LNCaP clone FGC (cell line): Measurements from ENCODE around the gene FBXL7.

Experiments
- DNase-seq: peaks from one replicate; pipeline ENCODE4 v3.0.0-alpha.2; 2011; ENCODE audit warnings: low read depth
- H3K4me3 ChIP-seq: 2 replicates; pipeline ENCODE4 v1.5.1; 2011; ENCODE audit warnings: mild to moderate bottlenecking, low read depth, low read length, control low read depth
- TF ChIP-seq, protein P1 (sequence below): IDR thresholded peaks from 2 replicates; pipeline ENCODE4 v1.5.1; 2012; ENCODE audit warnings: mild to moderate bottlenecking; ENCODE audit not compliant: control insufficient read depth, insufficient read depth; ENCODE audit errors: extremely low read depth

The FBXL7 gene

DNA sequence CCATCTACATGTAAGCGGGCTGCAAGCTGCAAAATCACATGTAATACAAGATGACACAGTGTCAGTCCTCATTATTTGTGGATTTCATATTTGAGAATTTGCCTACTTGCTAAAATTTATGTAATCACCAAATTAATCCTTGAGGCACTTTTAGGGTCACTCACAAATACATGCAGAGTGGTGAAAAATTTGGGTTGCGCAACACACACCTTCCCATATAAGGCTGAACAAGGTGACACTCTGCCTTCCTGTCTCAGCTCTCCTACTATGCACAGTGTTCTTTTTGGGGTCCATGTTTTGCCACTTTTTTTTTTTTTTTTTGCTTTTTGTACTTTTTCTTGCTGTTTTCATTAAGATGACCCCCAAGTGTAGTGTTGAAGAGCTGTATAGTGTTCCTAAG lies 111.0 kb downstream of the FBXL7 start:
- TF ChIP-seq, protein P1, sequence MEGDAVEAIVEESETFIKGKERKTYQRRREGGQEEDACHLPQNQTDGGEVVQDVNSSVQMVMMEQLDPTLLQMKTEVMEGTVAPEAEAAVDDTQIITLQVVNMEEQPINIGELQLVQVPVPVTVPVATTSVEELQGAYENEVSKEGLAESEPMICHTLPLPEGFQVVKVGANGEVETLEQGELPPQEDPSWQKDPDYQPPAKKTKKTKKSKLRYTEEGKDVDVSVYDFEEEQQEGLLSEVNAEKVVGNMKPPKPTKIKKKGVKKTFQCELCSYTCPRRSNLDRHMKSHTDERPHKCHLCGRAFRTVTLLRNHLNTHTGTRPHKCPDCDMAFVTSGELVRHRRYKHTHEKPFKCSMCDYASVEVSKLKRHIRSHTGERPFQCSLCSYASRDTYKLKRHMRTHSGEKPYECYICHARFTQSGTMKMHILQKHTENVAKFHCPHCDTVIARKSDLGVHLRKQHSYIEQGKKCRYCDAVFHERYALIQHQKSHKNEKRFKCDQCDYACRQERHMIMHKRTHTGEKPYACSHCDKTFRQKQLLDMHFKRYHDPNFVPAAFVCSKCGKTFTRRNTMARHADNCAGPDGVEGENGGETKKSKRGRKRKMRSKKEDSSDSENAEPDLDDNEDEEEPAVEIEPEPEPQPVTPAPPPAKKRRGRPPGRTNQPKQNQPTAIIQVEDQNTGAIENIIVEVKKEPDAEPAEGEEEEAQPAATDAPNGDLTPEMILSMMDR, result no peak
- no peak overlapping the region for H3K4me3 ChIP-seq

DNA sequence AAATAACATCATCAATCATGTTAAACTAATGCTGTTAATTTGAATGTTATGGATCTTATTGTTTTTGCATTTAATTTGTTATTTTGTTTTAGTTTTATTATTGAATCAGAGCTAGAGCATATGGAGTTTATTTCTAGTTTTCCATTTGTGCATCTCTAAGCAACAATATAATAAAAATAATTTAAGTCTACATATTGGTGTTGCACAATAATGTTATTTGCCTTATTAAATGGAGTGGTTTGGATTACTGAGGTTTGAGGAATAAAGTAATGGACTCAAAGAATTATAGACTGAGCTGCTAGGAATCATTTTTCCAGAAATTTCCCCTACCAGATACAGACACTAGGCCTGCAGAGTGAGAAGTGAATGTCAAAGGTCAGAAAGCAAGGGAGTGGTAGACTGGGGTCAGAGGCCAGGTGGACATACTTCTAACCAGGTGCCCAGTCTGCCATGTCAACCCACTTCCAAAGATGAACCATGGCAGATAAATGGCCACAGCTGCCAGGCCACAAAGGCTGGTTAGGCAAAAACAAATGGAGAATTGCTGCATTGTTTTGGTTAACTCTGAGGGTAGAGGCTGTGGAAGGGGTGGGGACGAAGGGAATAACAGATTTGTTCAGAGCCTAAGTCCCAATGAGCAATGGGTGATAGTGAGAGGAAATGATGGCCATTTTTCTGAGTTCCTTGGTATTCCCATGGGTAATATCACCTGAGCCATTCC lies 113.1 kb downstream of the FBXL7 start:
- no peak for DNase-seq
- TF ChIP-seq, protein P1, result no peak
- no peak overlapping the region for H3K4me3 ChIP-seq

More for the DNA sequence above, 111.0 kb downstream of the FBXL7 start:
- DNase-seq, result no peak

- no peak for DNase-seq
- TF ChIP-seq, protein P1, result no peak
- no peak overlapping the region for H3K4me3 ChIP-seq
These were observed 114.7 kb downstream of the FBXL7 start for GRCh38 chr5:15614679-15615078.

DNA sequence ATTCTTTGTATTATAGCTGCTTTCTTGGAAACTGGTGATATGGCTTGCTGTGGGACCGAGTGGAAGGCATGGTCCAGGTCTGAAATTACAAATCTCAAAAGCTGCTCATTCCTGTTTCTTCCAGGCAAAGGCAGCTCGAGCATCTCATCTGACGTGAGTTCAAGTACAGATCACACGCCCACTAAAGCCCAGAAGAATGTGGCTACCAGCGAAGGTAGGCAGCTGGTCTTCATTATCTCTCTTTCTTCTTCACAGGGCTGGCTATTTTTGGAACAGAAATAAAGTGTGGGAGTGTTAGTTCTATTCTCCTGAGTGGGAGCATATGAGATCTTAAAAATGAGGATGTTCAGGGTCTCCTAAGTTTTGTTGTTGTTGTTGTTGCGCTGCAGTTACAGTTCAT lies 115.9 kb downstream of the FBXL7 start:
- H3K4me3 ChIP-seq, result no peak overlapping the region
- no peak for DNase-seq
- TF ChIP-seq, protein P1, result no peak

GRCh38 chr5:15618938-15619337 lies 119.0 kb downstream of the FBXL7 start:
- TF ChIP-seq, protein P1, result no peak
- no peak overlapping the region for H3K4me3 ChIP-seq
- no peak for DNase-seq

GRCh38 chr5:15620501-15620900 lies 120.5 kb downstream of the FBXL7 start:
- H3K4me3 ChIP-seq, result no peak overlapping the region
- TF ChIP-seq, protein P1, result no peak
- no peak for DNase-seq

DNA sequence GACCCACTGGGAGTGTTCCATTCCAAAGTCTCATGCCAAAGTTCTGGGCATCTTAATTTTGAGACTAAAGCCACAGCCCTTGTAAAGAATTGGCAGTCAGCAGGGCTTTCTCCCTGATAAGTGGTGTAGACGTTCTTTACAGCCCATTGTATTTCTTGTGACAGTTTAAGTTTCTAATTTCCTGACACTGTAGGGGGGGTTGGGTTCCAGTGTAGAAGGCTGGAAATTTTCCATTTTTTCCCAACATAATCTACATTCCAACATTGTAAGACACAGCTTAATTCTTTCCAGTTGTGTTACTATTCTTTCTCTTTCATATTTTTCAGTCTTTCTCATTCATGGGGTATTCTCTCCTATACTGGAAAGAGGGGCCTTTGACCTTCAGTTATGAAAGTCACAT lies 121.1 kb downstream of the FBXL7 start:
- H3K4me3 ChIP-seq, result no peak overlapping the region
- TF ChIP-seq, protein P1, result no peak
- no peak for DNase-seq
